Hepatocyte (in vitro differentiated cells): ENCODE measurements around the gene PTPRZ1. TPM values are rescaled to one million over a fixed set of nuclear protein-coding genes. Genes with fewer than 3 reads are reported as not detected.

Source experiments
- DNase-seq: peaks from one replicate; pipeline ENCODE4 v3.0.0-alpha.2; 2016; ENCODE audit warnings: low spot score
- H2AFZ ChIP-seq: fragments of 200-600 bp; sonication (generic); 2 replicates; pipeline ENCODE4 v1.6.0; 2016; ENCODE audit warnings: antibody characterized with exemption, mild to moderate bottlenecking
- H3K27ac ChIP-seq: fragments of 200-600 bp; sonication (generic); 2 replicates; pipeline ENCODE4 v1.5.1; 2016; ENCODE audit warnings: mild to moderate bottlenecking
- H3K27me3 ChIP-seq: fragments of 200-600 bp; sonication (generic); 2 replicates; pipeline ENCODE4 v1.6.1; 2016
- H3K36me3 ChIP-seq: fragments of 200-600 bp; sonication (generic); replicated peaks from 2 replicates; pipeline ENCODE4 v1.5.1; 2016; ENCODE audit warnings: low read depth; ENCODE audit not compliant: insufficient read depth
- H3K4me1 ChIP-seq: fragments of 200-600 bp; sonication (generic); 2 replicates; pipeline ENCODE4 v1.5.1; 2016; ENCODE audit warnings: mild to moderate bottlenecking, moderate library complexity; ENCODE audit not compliant: insufficient read depth
- H3K4me2 ChIP-seq: fragments of 200-600 bp; sonication (generic); 2 replicates; pipeline ENCODE4 v1.6.0; 2016
- H3K4me3 ChIP-seq: fragments of 200-600 bp; sonication (generic); 2 replicates; pipeline ENCODE4 v1.5.1; 2016; ENCODE audit warnings: mild to moderate bottlenecking
- H3K79me2 ChIP-seq: fragments of 200-600 bp; sonication (generic); 2 replicates; pipeline ENCODE4 v1.6.0; 2017; ENCODE audit warnings: mild to moderate bottlenecking
- H3K9me2 ChIP-seq: fragments of 200-600 bp; sonication (generic); replicated peaks from 2 replicates; pipeline ENCODE4 v1.6.0; 2017; ENCODE audit warnings: mild to moderate bottlenecking; ENCODE audit not compliant: insufficient read depth
- H3K9me3 ChIP-seq: fragments of 200-600 bp; sonication (generic); 2 replicates; pipeline ENCODE4 v1.5.1; 2016; ENCODE audit warnings: low read depth, mild to moderate bottlenecking
- H4K20me1 ChIP-seq: fragments of 200-600 bp; sonication (generic); 2 replicates; pipeline ENCODE4 v1.6.0; 2016; ENCODE audit warnings: mild to moderate bottlenecking; ENCODE audit not compliant: insufficient read depth, poor library complexity, severe bottlenecking
- EZH2 ChIP-seq: fragments of 200-600 bp; sonication (generic); IDR thresholded peaks from 2 replicates; pipeline ENCODE4 v1.6.1; 2016; ENCODE audit warnings: antibody characterized with exemption, mild to moderate bottlenecking, borderline replicate concordance
- EZH2phosphoT487 ChIP-seq: fragments of 200-600 bp; sonication (generic); IDR thresholded peaks from one replicate; pipeline ENCODE4 v1.6.1; 2018; ENCODE audit warnings: antibody characterized with exemption, mild to moderate bottlenecking, low read depth, moderate library complexity; ENCODE audit not compliant: unreplicated experiment, severe bottlenecking
- WGBS: methylation state at CpG from one replicate; pipeline ENCODE4 v1.1.6; 2016; ENCODE audit warnings: low lambda C conversion rate; ENCODE audit errors: missing lambda C conversion rate; 5-methylcytosine and 5-hydroxymethylcytosine counted together
- polyA plus RNA-seq: library from polyadenylated mRNA; unstranded; fragments of >200 nt; fragmentation: Nextera tagmentation; extraction: Ambion mirVana; gene quantifications from 2 replicates; pipeline ENCODE4 v1.2.1, GENCODE V29; 2016
- total RNA-seq: library from RNA; depleted of rRNA; stranded (reverse); fragments of >200 nt; gene quantifications from 2 replicates; pipeline ENCODE4 v1.2.3, GENCODE V29; 2014
- TF ChIP-seq, protein P1 (sequence below): fragments of 200-600 bp; sonication (generic); IDR thresholded peaks from 2 replicates; pipeline ENCODE4 v1.5.1; 2016; ENCODE audit warnings: antibody characterized with exemption, mild to moderate bottlenecking; ENCODE audit not compliant: poor library complexity

The PTPRZ1 gene
- total and polyA plus RNA-seq, 2 experiments from 2014 or later, result 0.41 to 5.0 TPM

DNA sequence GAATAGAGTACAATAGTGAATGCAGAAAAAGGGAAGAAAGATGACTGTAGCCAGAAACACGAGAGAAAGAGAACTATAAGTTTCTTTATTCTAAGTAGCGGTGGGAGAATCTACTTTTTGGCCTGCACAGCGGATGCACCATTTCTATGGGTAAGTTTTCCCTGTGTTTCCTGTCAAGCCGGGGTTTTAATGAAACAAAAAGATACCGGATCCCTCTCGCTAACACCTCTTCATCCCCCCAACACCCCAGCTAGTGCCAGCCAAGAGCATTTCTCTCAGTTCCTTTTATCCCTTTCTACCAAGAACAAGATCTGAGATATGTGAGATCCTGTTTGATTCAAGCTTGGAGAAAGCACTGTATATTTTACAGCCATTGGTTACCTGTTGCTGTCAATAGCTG, 14.7 kb downstream of the PTPRZ1 start:
- Histone ChIP-seq H3K9me2 (no peaks in the 10 kb centered on the region), H3K9me3 (no peaks in the 10 kb centered on the region), H3K4me1 (no peaks in the 10 kb centered on the region), H3K79me2 (no peaks in the 10 kb centered on the region), H3K27me3 (no peaks in the 10 kb centered on the region), H3K27ac (no peak overlapping the region), H3K36me3 (no peaks in the 10 kb centered on the region), H4K20me1 (no peaks in the 10 kb centered on the region), H2AFZ (no peak overlapping the region), H3K4me3 (no peak overlapping the region), H3K4me2 (no peak overlapping the region)
- 95% methylated on average over 6 of the region's 6 CpGs for WGBS
- DNase-seq, result no peak
- TF ChIP-seq, protein P1, sequence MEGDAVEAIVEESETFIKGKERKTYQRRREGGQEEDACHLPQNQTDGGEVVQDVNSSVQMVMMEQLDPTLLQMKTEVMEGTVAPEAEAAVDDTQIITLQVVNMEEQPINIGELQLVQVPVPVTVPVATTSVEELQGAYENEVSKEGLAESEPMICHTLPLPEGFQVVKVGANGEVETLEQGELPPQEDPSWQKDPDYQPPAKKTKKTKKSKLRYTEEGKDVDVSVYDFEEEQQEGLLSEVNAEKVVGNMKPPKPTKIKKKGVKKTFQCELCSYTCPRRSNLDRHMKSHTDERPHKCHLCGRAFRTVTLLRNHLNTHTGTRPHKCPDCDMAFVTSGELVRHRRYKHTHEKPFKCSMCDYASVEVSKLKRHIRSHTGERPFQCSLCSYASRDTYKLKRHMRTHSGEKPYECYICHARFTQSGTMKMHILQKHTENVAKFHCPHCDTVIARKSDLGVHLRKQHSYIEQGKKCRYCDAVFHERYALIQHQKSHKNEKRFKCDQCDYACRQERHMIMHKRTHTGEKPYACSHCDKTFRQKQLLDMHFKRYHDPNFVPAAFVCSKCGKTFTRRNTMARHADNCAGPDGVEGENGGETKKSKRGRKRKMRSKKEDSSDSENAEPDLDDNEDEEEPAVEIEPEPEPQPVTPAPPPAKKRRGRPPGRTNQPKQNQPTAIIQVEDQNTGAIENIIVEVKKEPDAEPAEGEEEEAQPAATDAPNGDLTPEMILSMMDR, result no peak
- TF ChIP-seq EZH2 (no peak), EZH2phosphoT487 (no peak)

DNA sequence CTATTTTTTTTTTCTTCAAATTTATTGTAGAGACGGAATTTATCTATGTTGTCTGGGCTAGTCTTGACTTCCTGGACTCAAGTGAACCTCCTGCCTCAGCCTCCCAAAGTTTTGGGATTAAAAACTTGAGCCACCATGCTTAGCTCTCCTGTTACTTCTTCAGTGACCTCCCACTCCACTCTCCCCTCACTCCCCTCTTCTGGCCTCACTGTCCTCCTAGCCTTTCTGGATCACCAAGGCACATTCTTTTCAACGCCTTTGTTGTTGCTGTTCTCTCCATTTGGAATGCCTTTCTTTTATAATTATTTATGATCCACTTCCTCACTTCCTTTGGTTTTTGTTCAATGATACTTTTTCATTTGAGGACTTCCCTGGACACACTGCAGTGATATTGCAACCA, 17.9 kb downstream of the PTPRZ1 start:
- Histone ChIP-seq H4K20me1 (no peaks in the 10 kb centered on the region), H3K4me2 (no peak overlapping the region), H3K4me3 (no peak overlapping the region), H3K9me3 (no peaks in the 10 kb centered on the region), H2AFZ (no peak overlapping the region), H3K36me3 (no peaks in the 10 kb centered on the region), H3K9me2 (no peaks in the 10 kb centered on the region), H3K79me2 (no peaks in the 10 kb centered on the region), H3K4me1 (no peaks in the 10 kb centered on the region), H3K27me3 (no peaks in the 10 kb centered on the region), H3K27ac (no peak overlapping the region)
- no peak for DNase-seq
- TF ChIP-seq, protein P1, result no peak
- TF ChIP-seq EZH2phosphoT487 (no peak), EZH2 (no peak)
- 92% methylated on average over 2 of the region's 2 CpGs for WGBS

DNA sequence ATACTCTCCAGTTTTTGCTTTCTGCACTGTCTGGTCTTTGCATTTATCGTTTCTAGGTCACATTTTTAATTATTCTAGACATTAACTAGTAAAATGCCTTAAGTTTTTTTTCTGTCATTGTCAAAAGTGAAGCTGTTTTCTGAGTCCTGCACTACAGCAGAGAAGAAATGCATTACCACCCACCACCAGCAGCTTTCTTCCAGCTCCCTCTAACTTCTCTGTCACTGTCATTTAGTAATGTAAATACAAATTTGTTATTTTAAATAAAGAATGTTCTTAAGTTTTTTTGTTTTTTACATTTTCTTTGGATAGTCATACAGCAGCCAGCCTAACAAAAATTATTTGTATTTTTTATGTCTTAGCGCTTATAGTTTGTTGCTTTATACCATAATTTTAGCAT, 18.8 kb downstream of the PTPRZ1 start:
- no peaks in the 10 kb centered on the region for H3K4me1 ChIP-seq
- DNase-seq, result no peak
- no peaks in the 10 kb centered on the region for H3K79me2 ChIP-seq
- H3K36me3 ChIP-seq, result no peaks in the 10 kb centered on the region
- no peak overlapping the region for H2AFZ ChIP-seq
- H3K4me2 ChIP-seq, result no peak overlapping the region
- H3K27ac ChIP-seq, result no peak overlapping the region
- no peaks in the 10 kb centered on the region for H3K9me2 ChIP-seq
- 94% methylated on average over 2 of the region's 2 CpGs for whole genome bisulfite sequencing
- TF ChIP-seq EZH2 (no peak), EZH2phosphoT487 (no peak)
- TF ChIP-seq, protein P1, result no peak
- H3K9me3 ChIP-seq, result no peaks in the 10 kb centered on the region
- no peak overlapping the region for H3K4me3 ChIP-seq
- no peaks in the 10 kb centered on the region for H3K27me3 ChIP-seq
- H4K20me1 ChIP-seq, result no peaks in the 10 kb centered on the region

DNA sequence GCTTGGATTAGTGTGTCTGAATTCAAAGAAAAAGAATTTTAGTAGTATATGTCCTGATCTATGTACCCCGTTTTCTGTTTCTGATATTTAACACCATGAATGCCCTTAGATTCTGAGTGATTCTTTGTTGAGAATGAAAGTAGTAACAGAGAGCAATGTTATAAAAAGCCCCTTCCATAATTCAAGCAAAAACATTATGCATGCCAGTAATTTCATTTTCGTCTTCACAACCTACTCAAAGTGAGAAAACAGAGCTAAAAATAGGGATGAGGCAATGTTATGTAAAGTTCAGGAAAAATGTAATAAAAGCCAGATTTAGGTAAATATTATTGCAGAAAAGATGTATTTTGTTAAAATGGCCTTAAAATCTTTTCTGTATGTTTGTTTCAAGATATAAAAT, 28.1 kb downstream of the PTPRZ1 start:
- no peaks in the 10 kb centered on the region for H3K9me3 ChIP-seq
- no peak overlapping the region for H3K4me3 ChIP-seq
- TF ChIP-seq, protein P1, result no peak
- no peak for TF ChIP-seq EZH2phosphoT487
- TF ChIP-seq EZH2, result no peak
- H3K4me1 ChIP-seq, result no peaks in the 10 kb centered on the region
- no peaks in the 10 kb centered on the region for H3K36me3 ChIP-seq
- no peaks in the 10 kb centered on the region for H3K9me2 ChIP-seq
- WGBS, result 60% methylated on average over 2 of the region's 2 CpGs
- no peaks in the 10 kb centered on the region for H3K79me2 ChIP-seq
- H3K4me2 ChIP-seq, result no peak overlapping the region
- no peak for DNase-seq
- no peak overlapping the region for H2AFZ ChIP-seq
- H3K27me3 ChIP-seq, result no peaks in the 10 kb centered on the region
- no peaks in the 10 kb centered on the region for H4K20me1 ChIP-seq
- H3K27ac ChIP-seq, result no peak overlapping the region
